CD4-positive, alpha-beta T cell treated with Interleukin-6 for 4 hours (primary cell): ENCODE measurements around the gene TWF1.
"Not testable (repeated sequence)": the region's sequence is repeated elsewhere in the genome, so short reads cannot be mapped to it uniquely, and the experiment has no call there.

Experiments
- DNase-seq: peaks from one replicate; pipeline ENCODE4 v3.0.0-alpha.2; 2020; ENCODE audit warnings: mixed read lengths

The TWF1 gene

DNA sequence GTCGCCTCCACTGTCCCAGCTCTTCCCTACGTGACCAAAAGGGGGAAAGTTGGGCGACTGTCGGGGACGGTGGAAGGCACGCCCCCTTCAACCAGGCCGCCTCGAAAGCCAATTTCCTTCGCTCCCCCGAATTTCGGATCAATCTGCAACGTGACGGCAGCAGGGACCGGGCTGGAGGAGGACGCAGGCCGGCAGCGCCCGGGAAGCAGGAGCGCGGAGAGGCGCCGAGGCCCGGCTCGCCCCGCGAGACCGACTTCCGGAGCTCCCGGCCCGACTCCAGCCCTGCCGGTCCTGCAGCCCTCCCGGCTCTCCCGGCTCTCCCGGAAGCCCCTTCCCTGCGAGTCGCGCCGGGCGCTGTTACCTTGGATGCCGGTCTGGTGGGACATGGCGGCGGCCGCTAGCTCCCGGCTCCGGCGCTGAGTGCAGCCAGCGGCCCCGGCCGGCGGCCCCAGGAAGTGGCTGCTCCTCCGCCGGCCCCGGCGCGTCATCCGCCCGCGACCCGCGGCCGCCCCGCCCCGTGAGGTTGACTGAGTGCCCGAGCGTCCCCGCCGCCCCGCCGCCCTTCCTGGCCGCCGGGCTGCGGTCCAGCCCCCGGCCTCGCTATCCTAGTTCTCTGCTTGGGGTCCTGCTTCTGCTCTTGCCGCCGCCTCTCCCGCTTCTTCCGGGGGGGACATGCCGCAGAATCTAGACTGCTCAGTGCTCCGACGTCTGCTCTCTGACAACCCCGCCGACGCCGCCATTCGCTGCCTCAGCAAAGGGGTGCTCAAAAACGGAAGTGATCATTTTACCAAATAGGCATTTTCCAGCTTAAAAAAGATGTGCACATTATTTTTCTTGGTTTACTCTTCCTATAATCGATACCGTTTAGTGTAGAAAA is at the start of gene TWF1:
Gene TWF1 (minus strand): TSS at position 458 of the 877 bp plus-strand sequence. CDS start 72 bp downstream, at position 386.
- DNase-seq = peak; percentile 84

DNA sequence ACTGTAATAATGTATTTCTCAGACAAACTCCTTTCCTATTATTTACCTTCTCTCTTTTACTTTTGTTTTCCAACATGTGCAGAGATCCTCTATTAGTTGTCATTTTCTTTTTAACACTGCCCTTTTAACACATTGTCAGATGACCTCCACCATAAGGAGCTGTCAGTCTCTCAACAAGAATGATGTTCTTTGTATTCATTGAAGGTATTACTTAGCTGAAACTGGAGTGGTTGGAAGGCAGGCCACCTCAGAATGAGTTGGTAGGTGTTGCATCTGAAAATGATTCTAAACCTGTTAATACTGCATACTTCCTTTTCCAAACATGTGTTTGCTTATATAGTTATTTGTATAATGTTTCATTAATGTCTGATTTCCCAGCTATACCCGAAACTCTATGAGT is 46.6 kb upstream of the TWF1 start:
- no peak for DNase-seq

DNA sequence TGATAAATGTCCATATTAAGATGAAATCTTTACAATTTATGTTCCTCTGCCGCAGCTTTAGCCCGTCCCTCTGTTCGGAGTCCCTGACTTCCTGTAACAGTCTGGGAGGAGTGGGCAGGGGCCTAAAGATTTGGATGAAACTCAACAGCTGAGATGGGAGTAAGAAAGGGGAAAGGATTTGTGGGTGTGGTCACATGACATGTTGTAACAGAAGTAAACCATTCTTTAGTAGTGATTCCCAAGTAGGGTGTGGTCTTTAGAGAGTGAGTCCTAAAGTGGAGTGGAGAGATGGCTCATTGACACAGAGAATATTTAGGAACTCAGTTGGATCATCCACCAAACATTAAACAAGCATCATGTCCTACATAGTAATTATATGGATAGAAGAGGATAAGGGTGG is 42.7 kb upstream of the TWF1 start:
- DNase-seq = no peak

DNA sequence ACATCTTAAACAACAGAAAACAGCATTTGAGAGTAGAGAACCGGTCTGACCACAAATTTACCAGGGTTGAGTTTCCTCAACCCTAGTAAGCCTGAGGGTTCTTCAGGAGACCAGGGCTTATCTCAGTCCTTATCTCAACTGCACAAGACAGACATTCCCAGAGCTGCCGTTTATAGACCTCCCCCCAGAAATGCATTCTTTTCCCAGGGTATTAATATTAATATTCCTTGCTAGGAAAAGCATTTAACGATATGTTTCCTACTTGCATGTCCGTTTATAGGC is 42.0 kb upstream of the TWF1 start:
- DNase-seq = no peak

DNA sequence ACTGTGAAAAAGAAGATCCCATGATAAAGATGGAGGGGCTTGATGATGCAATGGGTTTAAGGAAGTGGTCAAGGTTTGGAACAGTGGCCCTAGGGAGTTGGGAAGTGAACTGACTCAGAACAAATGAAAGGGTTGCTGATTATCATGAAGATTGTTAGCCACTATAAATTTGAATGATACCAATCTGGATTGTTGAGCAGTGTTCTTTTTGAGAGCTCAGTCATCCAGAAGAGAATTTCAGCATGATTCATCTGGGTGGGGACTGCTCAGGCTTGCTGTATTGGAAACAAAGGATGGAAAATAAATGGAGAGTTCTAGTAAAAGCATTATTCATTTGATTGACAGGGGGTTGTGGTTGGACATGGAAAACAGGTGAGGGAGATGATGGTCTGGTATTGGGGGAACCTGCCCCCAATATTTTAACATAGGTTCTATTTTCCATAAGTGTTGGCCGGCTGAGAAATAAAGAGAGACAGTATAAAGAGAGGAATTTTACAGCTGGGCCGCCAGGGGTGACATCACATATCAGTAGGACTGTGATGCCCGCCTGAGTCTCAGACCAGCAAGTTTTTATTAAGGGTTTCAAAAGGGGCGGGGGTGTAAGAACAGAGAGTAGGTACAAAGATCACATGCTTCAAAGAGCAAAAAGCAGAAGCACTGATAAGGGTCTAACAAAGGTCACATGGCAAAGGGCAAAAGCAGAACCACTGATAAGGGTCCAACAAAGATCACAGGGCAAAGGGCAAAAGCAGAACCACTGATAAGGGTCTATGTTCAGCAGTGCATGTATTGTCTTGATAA is 41.5 kb upstream of the TWF1 start:
- DNase-seq = not testable (repeated sequence)

DNA sequence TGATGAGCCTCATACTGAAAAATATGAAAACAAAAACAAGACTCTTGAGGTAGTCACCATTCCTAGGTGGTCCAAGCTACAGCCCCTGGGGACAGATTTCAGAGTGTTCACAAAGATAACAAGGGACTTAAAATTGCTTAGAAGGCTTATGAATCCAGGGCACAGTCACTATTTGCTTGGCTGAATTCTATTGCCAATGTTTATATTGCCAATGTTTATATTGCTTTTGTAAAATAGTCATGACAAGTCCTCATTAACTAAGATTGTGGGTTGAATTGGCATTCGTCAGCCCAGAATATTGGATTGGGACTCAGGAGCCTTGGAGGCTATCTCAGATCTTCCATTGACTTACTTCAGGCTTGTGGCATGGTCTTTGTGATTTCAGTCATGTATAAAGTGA is 36.1 kb upstream of the TWF1 start:
- no peak for DNase-seq

DNA sequence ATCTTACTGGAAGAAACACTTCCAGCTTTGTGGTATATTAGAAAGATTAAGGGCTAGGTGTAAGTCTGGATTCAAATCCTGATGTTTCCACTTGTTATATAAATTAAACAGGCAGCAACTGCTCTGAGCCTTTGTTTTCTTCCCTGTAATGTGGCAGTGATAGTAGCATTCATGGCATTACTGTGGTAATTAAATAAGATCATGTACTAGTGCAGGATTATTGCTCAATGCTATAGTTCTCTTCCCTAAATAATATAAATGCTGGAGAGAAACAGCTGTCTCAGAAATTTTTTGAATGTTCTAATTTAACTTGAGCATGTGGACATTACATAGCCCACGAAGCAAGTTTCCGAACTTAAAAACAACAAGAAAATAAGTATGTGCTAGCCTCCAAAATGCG is 35.1 kb upstream of the TWF1 start:
- no peak for DNase-seq

DNA sequence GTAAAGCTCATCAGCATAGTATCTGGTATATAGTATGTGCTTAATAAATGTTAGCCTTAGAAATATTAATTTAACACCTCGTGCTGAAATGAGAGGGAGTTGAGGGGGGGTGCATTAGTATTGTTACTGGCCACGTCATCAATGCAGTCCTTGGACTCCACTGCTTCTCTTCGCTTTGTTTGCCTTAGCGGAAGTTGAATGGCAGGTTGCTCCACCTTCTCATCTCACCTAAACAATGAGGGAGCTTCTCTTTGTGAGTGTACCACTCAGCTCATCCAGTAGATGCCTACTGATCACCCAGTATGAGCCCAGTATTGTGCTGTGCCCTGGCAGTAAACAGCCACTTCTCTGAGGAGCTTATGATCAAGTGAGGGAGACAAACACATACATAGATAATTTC is 34.2 kb upstream of the TWF1 start:
- DNase-seq = no peak

DNA sequence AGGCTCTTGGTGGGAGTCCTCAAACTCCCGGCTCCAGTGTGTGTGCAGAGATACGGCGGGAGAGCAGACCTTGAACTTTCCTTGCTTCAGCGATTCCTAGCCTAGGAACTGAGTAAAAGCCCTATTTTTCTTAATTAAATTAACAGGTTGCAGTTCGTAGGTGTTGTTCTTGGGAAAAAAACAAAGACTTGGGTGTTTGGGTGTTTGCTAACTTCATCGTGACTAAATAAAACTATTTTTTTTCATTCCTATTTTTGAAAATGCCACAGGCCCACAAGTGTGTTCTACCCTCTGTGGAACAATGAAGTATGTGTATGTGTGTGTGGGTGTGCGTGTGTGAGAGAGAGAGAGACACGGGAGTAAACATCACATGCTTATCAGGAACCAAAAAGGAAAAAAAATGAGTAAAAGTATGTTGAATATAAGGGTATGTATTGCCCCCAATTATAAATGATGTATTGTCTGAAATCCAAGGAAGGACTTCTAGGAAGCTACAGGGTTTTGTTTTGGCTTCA is 30.4 kb upstream of the TWF1 start:
- peak; percentile 32 for DNase-seq

DNA sequence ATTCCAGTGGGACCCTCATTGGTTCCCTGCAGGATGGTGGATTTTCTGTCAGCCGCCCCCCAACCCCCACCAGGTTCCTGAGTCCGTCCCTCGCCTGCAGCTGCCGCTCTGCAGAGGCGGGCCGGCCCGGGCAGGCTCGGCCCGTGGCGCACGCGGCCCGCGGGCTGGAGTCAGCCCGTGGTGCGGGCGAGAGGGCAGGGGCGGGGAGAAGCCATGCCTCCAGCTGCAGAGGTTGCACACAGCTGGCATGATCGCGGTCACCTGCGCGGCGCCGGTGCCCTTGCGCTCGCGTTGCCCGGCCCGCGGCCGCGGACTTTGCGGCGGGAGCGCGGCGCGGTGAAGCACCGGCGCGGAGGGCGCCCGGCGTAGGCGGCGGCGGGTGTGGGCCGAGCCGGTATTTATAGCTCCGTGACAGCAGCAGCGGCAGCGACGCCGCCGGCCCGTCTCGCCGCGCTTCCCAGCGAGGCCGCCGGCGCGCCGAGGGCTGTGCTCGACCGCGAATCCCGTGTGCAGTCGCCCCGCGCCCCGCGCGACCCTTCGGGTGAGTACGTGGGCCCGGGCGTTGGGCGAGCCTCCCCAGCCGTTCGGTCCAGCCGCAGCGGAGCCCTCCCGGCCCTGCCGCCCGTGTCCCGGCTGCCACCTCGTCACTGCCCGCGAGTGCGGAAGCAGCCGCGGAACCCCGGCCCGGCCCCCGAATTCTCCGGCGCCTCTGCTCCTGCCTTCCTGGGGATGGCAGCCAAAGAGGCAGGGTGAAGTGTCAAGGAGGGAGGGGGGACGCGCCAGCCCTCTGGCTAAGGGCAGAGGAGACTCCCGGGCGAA is 29.7 kb upstream of the TWF1 start, which contains the start of gene TMEM117:
Gene TMEM117 (plus strand): TSS at position 426 of the 819 bp plus-strand sequence.
- DNase-seq = peak; percentile 73

DNA sequence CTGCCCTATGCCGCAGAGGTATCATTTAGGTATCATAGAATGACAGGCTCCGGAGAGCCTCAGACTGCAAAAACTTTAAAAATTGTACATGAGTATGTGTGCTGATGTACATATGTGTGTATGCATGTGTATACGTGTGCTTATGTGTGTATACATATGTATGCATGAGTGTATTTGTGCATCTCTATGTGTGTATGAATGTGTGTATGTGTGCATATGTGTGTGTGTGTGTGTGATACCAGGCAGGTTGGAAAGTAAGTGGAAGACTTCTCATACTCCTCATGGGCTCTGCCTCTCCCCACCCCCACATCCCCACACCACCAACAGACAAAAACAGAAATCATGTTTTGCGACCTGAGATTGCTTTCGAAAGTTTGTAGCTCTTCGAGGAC is 29.1 kb upstream of the TWF1 start:
- DNase-seq = peak; percentile 19

DNA sequence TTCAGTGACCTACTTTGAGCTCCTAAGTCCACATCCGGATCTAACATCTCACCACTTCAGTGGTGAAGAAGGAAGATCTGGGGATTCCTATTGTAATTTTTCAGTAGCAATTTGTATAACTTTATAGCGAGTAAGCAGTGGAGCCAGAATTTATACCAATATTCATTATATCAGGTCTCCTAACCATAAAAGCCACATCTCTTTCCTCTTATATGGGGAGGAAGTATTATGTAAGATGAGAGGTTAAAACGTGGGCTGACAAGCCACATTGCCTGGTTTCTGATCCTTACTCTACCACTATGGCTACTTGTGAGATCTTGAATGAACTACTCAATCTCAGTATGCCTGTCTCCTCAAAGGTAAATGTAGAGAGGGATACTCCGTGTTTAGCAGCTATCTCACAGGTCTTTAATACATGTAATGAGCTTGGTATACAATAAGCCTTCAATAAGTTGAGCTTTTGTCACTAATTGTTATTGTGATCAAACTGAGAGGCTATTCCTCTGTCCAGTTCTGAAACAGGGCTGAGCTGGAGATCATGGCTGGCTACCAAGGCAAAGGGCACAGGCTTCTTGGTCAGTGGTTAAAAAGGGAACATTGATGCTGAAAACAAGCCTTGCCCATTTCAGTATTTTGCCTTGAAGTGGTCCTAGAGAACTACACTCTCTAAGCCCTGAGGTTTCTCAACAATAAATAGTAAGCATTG is 26.5 kb upstream of the TWF1 start:
- no peak for DNase-seq

DNA sequence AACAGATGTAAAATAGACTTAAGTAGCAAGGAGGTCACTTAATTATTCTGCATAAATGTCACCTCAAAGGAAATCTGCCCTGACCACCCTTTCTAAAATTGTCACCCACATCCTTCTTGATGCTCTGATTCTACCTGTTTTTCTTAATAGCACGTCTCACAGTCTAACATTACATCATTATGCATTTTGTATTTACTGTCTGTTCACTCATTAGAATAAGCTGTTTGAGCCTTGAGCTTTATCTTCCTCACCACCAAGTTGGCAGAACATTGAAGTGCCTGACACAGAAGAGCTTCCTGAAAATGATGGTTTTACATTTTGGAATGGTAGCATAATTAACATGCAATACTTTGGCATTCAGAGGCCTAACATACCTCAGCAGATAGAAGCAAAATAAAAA is 21.0 kb upstream of the TWF1 start:
- no peak for DNase-seq

DNA sequence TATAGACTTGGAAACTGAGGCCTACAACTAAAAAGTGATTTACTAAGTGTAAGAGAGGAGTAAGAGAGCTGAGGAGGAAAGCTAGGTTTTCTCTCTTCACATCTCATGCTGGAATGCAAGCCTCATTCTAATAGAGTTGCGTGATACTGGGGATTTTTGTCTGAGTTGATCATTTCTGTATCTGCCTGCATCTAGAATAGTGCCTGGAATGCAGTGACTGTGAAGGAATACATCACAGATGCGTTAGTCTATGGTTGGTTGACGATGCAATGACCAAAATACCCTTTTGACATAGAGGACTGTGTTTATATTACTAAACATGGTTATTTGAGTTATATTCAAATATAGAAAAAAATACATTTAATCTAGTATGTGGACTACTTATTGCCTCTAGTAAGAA is 20.6 kb upstream of the TWF1 start:
- DNase-seq = no peak

DNA sequence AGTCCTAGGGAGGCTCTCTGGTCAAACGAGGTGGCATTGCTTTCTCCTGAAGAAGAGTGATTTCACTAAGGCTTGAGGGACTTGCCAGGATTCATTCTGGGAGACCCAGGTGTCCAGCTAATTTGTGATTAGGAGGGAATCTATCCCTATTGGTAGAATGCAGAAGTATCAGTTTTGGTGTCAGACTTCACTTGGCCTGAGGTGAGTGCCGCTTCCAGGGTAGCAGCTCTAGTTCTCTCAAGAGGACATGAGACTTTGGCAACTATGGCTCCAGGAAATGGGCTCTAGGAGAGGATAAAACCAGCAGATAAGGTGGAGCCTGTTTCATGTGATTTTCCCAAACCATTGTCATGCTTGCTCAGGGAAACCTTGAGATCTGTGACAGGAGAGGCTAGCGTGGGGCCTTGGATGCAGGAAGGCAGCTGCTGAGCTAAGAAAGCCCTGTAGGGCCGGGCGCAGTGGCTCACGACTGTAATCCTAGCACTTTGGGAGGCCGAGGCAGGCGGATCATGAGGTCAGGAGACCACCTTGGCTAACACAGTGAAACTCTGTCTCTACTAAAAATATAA is 18.2 kb upstream of the TWF1 start:
- DNase-seq = no peak

DNA sequence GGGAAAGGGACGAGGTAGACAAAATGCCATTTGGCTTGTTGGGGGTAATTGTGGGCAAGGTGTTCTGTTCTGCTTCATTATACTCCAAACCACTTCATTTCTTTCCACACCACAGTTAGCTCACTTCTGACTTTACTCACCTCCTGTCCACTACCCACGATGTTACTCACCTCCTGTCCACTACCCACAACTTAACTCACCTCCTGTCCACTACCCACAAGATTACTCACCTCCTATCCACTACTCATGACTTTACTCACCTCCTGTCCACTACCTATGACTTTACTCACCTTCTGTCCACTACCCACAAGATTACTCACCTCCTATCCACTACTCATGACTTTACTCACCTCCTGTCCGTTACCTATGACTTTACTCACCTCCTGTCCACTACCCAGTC is 10.1 kb upstream of the TWF1 start:
- no peak for DNase-seq

DNA sequence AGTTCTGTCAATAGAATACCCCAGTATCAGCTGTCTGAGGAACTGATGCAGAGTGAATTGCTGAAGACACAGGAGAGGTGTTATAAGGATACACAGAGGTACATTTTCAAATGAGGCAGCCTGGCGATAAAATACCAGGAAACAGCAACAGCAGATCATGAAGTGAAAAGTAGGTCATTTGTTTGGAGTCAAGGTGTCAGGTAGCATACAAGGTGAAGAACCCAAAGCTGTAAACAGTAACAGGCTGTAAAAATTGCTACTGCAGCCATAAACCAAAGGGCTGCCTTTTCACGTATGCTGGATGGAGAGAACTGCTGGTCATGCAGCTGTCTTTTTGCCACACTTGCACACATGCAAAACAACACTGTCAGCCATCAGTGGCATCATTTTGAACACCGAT is 9.3 kb upstream of the TWF1 start:
- no peak for DNase-seq

DNA sequence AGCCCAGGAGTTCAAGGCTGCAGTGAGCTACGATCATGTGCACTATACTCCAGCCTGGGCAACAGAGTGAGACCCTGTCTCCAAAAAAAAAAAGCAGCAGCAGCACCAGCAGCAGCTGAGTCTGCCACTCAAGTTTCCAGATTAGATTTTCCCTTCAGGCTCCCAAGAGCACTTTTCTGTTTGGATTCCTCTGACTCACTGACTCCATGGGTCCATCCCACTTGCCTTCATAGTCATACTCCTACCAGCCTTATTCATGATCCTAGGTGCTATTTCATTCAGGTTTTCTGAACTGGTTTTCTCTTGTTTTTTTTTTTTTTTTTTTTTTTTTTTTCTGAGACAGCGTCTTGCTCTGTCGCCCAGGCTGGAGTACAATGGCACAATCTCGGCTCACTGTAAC is 6.8 kb upstream of the TWF1 start:
- DNase-seq = no peak

DNA sequence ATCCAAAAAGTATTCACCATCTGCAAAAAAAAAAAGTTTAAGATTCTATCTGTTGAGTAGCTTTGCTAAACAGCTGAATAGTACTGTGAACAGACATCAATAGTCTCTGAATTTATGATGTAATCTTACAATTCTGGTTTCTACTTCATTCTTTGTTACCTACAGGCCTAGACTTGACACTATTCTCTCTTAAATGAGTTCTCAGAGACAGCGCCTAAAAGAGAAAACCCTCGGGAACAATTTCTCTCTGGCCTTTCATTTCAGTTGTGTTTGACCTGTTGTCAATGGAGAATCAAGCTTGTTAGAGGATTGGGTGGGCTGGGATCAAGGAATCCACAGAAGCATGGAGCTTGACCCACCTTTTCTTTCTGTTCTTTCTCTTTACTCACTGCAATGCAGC is 5.9 kb upstream of the TWF1 start:
- DNase-seq = no peak

DNA sequence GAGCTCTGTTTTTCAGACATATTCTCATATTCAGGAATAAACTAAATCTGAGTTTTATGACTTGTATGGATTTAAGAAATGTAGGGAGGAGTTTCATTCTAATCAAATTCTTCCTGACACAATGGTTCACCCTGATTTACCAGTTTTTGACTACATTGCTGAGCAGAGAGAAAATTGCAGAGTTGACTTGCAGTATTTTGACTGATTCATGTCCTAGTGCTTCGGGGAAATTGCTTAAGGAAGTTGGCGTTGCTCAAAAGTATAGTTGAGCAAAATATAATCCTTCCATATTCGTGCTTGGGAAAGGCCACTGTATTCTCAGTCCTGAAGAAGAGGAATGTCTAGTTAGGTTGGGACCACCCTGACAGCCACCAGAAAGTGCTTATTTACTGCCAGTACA is 1.3 kb upstream of the TWF1 start:
- no peak for DNase-seq

DNA sequence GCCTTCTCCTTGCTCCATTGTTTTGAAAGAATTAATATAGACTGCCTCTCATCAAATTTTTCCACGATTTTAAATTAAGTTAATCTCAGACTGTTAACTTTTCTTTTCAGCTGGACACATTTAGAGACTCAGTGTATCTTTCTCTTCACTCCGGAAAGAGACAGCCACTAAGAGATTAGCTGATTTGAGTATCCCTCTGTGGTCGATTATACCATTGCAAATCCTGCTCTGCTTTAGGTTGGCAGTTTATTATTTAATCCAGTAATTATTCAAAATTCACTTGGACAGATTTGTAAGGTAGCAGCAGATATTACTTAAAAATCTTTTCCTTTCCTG is 588 bp upstream of the TWF1 start:
- DNase-seq = no peak

DNA sequence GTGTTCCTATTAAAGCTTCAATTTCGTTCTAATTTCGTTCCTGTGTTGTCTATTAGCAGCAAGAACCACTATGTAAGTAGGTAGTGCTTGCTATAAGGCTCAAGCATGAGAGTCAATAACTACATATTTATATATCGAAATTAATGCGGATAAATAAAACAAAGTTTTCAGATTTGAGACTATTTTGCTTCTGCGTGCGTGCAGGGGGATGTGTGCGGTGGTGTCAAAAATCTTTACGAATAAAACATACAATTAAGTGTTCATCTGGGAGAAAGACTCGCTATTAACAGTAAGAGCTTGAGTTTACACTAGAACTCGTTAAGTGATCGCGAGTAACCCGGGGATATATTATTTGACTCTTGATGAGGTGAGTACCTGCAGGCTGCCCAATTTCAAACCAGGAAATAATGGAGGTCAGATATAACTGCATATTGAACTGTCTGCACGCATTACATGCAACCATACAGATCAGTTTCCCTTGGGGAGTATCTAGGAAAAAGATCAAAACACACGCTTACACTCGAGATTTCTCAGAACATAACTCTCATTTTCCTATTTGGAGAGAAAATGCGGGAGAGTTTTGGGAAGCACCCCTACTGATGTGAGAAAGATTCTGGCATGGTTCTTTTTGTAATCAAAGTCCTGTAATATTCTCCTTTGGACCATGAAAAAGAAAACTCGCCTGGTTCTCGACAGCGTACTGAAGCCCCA is 813 bp downstream of the TWF1 start:
- no peak for DNase-seq
